ENCODE measurements around the gene CHKB.

DNA sequence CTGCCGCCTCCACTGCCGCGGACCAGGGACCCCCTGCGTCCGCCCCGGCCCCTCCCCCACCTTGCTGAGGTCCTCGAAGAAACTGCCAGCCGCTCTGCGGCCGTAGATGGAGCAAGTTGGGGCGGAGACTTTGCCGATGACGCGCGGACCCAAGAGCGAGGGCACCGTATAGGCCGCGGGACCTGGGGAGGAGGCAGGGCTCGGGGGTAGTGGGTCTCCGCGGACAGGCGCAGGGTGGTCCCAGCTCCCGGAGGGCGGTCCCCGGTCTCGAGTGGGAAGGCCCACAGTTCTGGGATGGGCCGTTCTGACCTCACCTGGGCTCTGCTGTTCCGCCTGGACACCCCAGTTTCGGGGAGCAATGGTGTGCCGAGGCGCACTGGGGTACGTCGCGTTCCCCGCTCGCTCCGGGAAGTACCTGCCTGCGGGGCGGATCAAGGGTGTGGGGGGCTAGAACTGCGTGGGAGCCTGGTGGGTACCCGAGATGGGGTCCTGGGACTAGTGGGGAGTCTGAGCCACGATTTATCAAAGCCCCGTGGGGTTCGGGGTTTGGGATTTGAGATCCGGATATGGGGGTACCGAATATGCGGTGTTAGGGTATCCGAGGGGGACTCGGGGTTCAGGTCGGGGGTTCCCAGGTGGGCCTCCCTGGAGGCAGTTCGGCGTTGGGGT lies 51.6 kb downstream of the CHKB start:
- peak; percentile 76 for TF ChIP-seq POLR2A (IDR thresholded peaks at IDR 0.05; ENCODE audit: low read depth)
- TF ChIP-seq, protein P1, sequence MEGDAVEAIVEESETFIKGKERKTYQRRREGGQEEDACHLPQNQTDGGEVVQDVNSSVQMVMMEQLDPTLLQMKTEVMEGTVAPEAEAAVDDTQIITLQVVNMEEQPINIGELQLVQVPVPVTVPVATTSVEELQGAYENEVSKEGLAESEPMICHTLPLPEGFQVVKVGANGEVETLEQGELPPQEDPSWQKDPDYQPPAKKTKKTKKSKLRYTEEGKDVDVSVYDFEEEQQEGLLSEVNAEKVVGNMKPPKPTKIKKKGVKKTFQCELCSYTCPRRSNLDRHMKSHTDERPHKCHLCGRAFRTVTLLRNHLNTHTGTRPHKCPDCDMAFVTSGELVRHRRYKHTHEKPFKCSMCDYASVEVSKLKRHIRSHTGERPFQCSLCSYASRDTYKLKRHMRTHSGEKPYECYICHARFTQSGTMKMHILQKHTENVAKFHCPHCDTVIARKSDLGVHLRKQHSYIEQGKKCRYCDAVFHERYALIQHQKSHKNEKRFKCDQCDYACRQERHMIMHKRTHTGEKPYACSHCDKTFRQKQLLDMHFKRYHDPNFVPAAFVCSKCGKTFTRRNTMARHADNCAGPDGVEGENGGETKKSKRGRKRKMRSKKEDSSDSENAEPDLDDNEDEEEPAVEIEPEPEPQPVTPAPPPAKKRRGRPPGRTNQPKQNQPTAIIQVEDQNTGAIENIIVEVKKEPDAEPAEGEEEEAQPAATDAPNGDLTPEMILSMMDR (IDR thresholded peaks at IDR 0.05): no peak

Measured in esophagus muscularis mucosa (tissue), 3 donors.